GM21526 (cell line): ENCODE data around the gene RAD9B.
"Not testable (repeated sequence)": the region's sequence is repeated elsewhere in the genome, so short reads cannot be mapped to it uniquely, and the experiment has no call there.

Experiments
- ATAC-seq: cut with Tn5 transposase; IDR thresholded peaks from one replicate; pipeline ENCODE4 v1.9.1; 2021; ENCODE audit warnings: moderate library complexity; ENCODE audit not compliant: unreplicated experiment, low FRiP score

The RAD9B gene

GRCh38 chr12:110501752-110502738 lies at the start of gene RAD9B, which contains the start of gene VPS29:
Gene RAD9B (plus strand): TSS chr12:110502331. CDS start chr12:110502338, 7 bp downstream.
Gene VPS29 (minus strand): TSS chr12:110502111. CDS start chr12:110502051, 60 bp downstream.
- peak; percentile 90 for ATAC-seq

DNA sequence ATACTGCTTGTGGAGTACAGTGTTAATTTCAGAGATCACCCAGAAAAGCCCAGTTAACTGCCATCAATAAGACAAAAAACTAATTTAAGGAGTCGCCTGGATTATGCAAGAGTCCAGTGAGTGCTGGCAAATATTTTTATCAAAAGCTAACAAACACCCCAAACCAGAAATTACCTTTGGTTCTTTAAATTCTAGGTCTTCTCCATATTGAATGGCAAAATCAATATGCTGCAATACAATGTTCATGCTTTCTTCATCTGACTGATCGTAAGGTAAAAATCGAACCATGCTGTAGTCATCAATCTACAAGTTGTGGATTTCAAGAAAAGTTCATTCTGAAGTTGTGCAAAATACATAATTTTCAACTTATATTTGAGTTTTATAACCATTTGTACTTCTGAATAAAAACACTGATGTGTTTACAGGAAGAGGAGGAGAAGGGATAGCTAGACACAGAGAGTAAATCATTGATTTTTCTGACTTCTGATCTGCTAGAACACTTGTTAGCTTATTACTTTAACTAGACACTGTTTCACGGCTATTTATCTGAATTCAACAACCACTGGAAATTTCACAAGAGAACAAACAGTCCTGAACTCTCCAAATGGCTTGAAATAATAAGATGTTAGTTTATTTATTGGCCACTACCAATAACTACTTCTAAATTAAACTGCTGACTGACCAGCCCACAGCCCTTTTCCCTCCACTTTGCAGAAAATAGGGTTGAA lies 48.4 kb upstream of the RAD9B start:
- ATAC-seq: no peak

- no peak for ATAC-seq
These were observed 43.4 kb upstream of the RAD9B start for GRCh38 chr12:110458756-110459155.

DNA sequence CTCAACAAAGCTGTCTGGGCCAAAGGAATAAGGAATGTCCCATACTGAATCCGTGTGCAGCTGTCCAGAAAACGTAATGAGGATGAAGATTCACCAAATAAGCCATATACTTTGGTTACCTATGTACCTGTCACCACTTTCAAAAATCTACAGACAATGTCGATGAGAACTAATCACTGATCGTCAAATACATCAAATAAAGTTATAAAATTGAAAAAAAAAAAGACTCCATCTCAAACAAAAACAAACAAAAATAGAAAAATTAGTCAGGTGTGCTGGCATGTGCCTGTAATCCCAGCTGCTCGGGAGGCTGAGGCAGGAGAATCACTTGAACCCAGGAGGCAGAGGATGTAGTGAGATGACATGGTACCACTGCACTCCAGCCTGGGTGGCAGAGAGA lies 40.9 kb upstream of the RAD9B start:
- not testable (repeated sequence) for ATAC-seq

GRCh38 chr12:110465024-110465423 lies 37.1 kb upstream of the RAD9B start:
- ATAC-seq: no peak

- not testable (repeated sequence) for ATAC-seq
These were observed 36.4 kb upstream of the RAD9B start for GRCh38 chr12:110465765-110466164.

- ATAC-seq: no peak
These were observed 35.3 kb upstream of the RAD9B start for GRCh38 chr12:110466791-110467190.

- ATAC-seq: no peak
These were observed 34.3 kb upstream of the RAD9B start for GRCh38 chr12:110467847-110468213.

- peak; percentile 66 for ATAC-seq
These were observed 33.7 kb upstream of the RAD9B start, which contains the start of the genes FAM216A and GPN3 for GRCh38 chr12:110468214-110469048. Gene FAM216A (plus strand): TSS chr12:110468845. CDS start chr12:110468876, 31 bp downstream. Gene GPN3 (minus strand): TSS chr12:110468257. CDS start chr12:110468203, 54 bp downstream.

GRCh38 chr12:110475426-110475825 lies 26.7 kb upstream of the RAD9B start:
- ATAC-seq: no peak

GRCh38 chr12:110498984-110499706 lies 3.0 kb upstream of the RAD9B start:
- ATAC-seq: no peak

- peak; percentile 15 for ATAC-seq
These were observed 756 bp upstream of the RAD9B start for GRCh38 chr12:110501399-110501751.

DNA sequence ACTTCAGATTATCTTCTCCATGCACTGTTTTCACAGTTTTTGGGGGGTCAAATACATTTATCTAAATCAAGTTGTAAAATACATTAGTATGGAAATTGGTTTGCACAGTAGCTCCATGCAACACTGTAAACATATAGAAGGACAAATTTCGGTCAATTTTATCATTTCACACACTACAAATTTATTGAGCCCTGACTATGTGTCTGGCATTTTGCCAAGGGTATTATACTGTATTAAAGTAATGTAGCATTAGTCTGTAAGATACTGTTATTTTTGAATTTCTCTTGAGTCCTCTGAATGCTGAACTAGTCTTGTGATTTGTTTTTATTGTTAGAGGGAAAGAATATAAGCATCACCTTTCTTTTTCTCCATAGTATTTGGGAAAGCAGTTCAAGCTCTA lies 1.3 kb downstream of the RAD9B start:
- no peak for ATAC-seq

GRCh38 chr12:110505332-110505731 lies 3.2 kb downstream of the RAD9B start:
- ATAC-seq: no peak

DNA sequence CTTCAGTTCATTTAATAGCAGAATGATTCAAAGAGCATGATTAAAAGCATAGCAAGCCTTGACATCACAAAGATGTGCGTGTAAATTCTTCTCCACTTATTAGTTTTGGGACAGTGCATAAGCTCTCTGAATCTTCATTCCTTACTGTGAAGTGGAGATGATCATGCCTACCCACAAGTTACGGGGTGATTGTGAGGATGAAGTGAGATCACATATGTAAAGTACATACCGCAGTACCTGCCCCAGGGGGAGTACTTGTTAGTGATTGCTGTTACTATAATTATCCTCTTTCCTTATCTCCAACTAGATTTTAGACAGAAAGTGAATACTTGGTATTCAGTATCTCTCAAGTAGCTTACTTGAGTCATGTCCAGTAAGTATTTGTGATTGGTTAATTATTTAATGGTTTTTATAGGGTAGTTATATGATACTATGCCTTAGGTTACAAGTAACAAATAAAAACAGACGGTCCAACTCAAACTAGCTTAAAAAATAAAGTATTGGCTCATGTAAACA lies 6.0 kb downstream of the RAD9B start:
- ATAC-seq: no peak

- no peak for ATAC-seq
These were observed 11.7 kb downstream of the RAD9B start for GRCh38 chr12:110513842-110514241.

DNA sequence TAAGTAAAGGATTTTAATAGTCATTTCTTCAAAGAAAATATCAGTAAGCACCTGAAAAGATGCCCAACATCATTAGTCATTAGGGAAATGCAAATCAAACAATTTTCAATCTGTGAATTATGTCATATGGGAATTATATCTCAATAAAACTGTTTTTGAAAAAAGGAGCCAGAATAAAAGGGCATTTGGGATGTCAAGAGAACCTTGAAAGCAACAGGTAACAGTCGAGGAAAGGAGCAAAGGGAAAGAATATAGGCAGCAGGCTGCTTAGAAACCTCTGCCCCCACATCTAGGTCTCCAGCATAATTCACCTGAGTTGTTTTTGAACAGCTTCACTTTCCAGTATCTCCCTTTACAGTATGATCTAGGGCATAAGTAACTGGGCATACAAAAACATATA lies 12.2 kb downstream of the RAD9B start:
- ATAC-seq: no peak

DNA sequence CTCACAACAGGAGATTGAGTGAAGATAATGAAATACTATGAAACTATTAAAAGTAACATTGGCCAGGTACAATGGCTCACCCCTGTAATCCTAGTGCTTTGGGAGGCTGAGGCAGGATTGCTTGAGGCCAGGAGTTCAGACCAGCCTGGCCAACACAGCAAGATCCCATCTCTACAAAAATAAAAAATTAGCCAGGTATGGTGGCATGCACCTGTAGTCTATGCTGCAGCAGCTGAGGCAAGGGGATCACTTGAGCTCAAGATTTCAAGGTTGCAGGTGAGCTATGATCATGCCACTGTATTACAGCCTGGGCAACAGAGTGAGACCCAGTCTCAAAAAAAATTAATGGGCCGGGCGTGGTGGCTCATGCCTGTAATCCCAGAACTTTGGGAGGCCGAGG lies 14.9 kb downstream of the RAD9B start:
- ATAC-seq: no peak

DNA sequence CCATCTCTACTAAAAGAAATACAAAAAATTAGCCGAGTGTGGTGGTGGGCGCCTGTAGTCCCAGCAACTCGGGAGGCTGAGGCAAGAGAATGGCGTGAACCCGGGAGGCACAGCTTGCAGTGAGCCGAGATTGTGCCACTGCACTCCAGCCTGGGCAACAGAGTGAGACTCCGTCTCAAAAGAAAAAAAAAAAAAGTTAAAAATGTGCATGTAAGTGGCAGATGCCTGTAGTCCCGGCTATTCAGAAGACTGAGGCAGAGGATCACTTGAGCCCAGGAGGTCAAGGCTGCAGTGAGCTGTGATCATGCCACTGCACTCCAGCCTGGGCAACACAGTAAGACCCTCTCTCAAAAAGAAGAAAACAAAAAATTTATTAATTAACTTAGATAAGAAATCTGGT lies 15.9 kb downstream of the RAD9B start:
- ATAC-seq: not testable (repeated sequence)
